GM15510 (cell line): ENCODE data around the gene CERK.

Experiments
- POLR2A ChIP-seq: IDR thresholded peaks from 3 replicates; pipeline ENCODE4 v1.6.1; 2011; ENCODE audit warnings: borderline replicate concordance; ENCODE audit not compliant: insufficient read length; ENCODE audit errors: extremely low read depth

The CERK gene

GRCh38 chr22:46652847-46653331, 85.2 kb downstream of the CERK start:
- no peak for TF ChIP-seq POLR2A

GRCh38 chr22:46652081-46652846, 85.8 kb downstream of the CERK start:
- TF ChIP-seq POLR2A: no peak

GRCh38 chr22:46651316-46651715, 86.7 kb downstream of the CERK start:
- no peak for TF ChIP-seq POLR2A

GRCh38 chr22:46650078-46650810, 87.8 kb downstream of the CERK start:
- no peak for TF ChIP-seq POLR2A

- no peak for TF ChIP-seq POLR2A
These were observed 88.6 kb downstream of the CERK start for GRCh38 chr22:46649141-46650077.

- TF ChIP-seq POLR2A: no peak
These were observed 91.4 kb downstream of the CERK start for GRCh38 chr22:46646531-46647215.

- no peak for TF ChIP-seq POLR2A
These were observed 96.2 kb downstream of the CERK start for GRCh38 chr22:46641811-46642266.

- no peak for TF ChIP-seq POLR2A
These were observed 97.6 kb downstream of the CERK start for GRCh38 chr22:46640293-46641055.

GRCh38 chr22:46639843-46640242, 98.2 kb downstream of the CERK start:
- no peak for TF ChIP-seq POLR2A

DNA sequence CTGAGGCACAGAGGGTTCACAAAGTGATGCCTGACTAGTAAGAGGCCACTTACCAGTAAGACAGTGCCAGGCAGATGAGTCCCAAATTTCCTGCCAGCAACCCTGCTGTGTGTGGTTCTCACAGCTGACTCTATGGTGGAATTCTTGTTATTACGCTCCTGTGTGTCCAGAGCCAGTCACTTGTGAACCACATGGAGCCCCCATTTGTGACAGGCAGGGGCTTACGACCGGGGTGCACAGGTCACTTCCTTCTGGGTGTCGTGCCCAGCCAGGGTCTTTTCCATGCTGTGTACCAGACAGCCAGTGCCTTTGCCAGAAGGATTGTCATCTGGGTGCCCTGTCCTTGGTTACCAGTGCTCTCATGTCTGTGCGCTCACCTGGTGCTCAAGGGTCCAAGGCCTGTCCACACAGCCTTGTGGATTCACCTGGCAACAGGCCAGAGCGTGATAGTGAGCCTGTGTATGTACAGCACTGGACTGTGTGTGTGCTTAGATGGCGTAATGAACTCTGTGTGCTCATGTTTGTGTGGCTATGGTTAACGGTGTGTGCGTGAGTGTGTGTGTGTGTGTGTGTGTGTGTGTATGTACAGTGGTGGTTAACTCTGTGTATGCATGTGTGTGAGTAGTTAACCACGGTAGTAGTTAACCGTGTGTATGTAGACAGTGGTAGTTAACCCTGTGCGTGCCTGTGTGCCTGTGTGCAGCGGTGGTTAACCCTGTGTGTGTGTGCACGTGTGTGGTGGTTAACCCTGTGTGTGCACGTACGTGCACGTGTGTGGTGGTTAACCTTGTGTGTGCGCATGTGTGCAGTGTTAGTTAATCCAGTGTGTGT, 99.2 kb downstream of the CERK start:
- TF ChIP-seq POLR2A: no peak

DNA sequence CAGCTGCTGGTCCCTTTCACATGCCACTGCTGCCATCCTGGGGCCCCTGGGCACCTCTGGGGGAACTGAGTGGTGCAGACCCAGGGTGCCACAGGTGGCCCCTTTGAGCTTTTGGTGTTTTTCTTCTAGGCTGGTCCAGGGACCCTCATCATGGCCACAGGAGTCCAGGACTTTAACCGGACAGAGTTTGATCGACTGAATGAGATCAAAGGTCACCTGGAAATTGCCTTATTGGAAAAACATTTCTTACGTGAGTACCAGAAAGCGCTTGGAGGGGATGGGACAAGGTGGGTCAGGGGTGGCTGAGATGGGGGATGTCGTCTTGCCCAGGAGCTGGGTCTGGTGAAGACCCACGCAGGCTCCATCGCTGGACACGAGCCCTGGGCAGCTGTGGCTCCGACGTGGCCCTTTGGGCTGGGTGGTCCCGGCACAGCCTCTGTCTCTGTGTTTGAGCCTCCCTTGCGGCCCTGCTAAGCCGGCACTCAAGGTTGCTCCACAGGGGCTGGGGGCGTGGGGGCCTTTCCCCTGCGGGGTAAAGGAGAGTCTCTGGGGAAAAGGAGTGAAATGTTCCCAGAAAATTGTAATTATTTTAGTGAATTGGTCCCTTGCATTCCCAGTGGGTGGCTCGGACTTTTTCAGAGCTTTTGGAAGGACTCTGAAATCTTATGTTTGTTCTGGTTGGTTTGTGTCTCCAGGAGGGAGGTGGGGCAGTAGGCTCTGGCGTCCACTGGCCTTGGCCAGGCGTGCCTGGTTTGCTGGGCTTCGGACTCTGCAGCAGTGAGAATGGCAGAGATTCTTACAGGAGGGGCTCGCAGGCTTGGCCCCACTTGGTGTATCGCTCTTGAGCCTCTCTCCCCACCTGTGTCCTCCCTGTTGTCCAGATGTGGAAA, 100.1 kb downstream of the CERK start:
- TF ChIP-seq POLR2A: no peak
